ENCODE data around the gene ISX. TPM values are rescaled to one million over a fixed set of nuclear protein-coding genes. Genes with fewer than 3 reads are reported as not detected.
"Not testable (repeated sequence)": the region's sequence is repeated elsewhere in the genome, so short reads cannot be mapped to it uniquely, and the experiment has no call there.

Gene ISX
- total RNA-seq, 1 donor from 2014 or later: not detected

GRCh38 chr22:35023692-35024363 lies 42.1 kb upstream of the ISX start:
- DNase-seq: peak; percentile 86
- H3K9me3 ChIP-seq: no peaks in the 10 kb centered on the region
- peaks cover 12% of the 10 kb centered on the region for H3K27me3 ChIP-seq
- ATAC-seq: peak; percentile 85
- H3K4me1 ChIP-seq: no peaks in the 10 kb centered on the region
- no peaks in the 10 kb centered on the region for H3K36me3 ChIP-seq
- H3K4me3 ChIP-seq: no peak overlapping the region
- intact Hi-C loops (cut with DNase I): no loop called here
- no peak overlapping the region for H3K27ac ChIP-seq
- peak; percentile 86 for TF ChIP-seq CTCF (IDR thresholded peaks at IDR 0.05)

GRCh38 chr22:35024364-35024692 lies 41.6 kb upstream of the ISX start:
- no peak for TF ChIP-seq CTCF (IDR thresholded peaks at IDR 0.05)
- no peaks in the 10 kb centered on the region for H3K4me1 ChIP-seq
- no peak overlapping the region for H3K4me3 ChIP-seq
- no peaks in the 10 kb centered on the region for H3K9me3 ChIP-seq
- intact Hi-C loops (cut with DNase I): no loop called here
- no peaks in the 10 kb centered on the region for H3K36me3 ChIP-seq
- DNase-seq (peak; percentile 48), ATAC-seq (no peak)
- H3K27me3 ChIP-seq: peaks cover 12% of the 10 kb centered on the region
- H3K27ac ChIP-seq: no peak overlapping the region

GRCh38 chr22:35030112-35030511 lies 35.8 kb upstream of the ISX start:
- H3K4me3 ChIP-seq; H3K27ac ChIP-seq; ATAC-seq; H3K36me3 ChIP-seq; H3K4me1 ChIP-seq; DNase-seq; intact Hi-C loops (cut with DNase I); H3K9me3 ChIP-seq: not testable (repeated sequence)
- peaks cover 25% of the 10 kb centered on the region for H3K27me3 ChIP-seq

GRCh38 chr22:35032571-35032970 lies 33.4 kb upstream of the ISX start:
- DNase-seq: no peak
- intact Hi-C loops (cut with DNase I): no loop called here
- Histone ChIP-seq H3K4me1 (no peaks in the 10 kb centered on the region), H3K27me3 (peaks cover 25% of the 10 kb centered on the region), H3K9me3 (no peaks in the 10 kb centered on the region), H3K36me3 (no peaks in the 10 kb centered on the region), H3K27ac (no peak overlapping the region), H3K4me3 (no peak overlapping the region)
- no peak for TF ChIP-seq CTCF (IDR thresholded peaks at IDR 0.05)
- ATAC-seq: no peak

- peaks cover 25% of the 10 kb centered on the region for H3K27me3 ChIP-seq
- no peaks in the 10 kb centered on the region for H3K9me3 ChIP-seq
- no peak overlapping the region for H3K4me3 ChIP-seq
- intact Hi-C loops (cut with DNase I): no loop called here
- no peaks in the 10 kb centered on the region for H3K36me3 ChIP-seq
- no peak overlapping the region for H3K27ac ChIP-seq
- DNase-seq (peak; percentile 32), ATAC-seq (no peak)
- H3K4me1 ChIP-seq: no peaks in the 10 kb centered on the region
- TF ChIP-seq CTCF (IDR thresholded peaks at IDR 0.05): no peak
Observed at GRCh38 chr22:35033635-35034296, 32.2 kb upstream of the ISX start.

GRCh38 chr22:35034963-35035362 lies 31.0 kb upstream of the ISX start:
- H3K4me3 ChIP-seq: no peak overlapping the region
- H3K9me3 ChIP-seq: no peaks in the 10 kb centered on the region
- no peaks in the 10 kb centered on the region for H3K36me3 ChIP-seq
- H3K4me1 ChIP-seq: no peaks in the 10 kb centered on the region
- no peak for TF ChIP-seq CTCF (IDR thresholded peaks at IDR 0.05)
- DNase-seq (no peak), ATAC-seq (no peak)
- peaks cover 22% of the 10 kb centered on the region for H3K27me3 ChIP-seq
- H3K27ac ChIP-seq: no peak overlapping the region
- intact Hi-C loops (cut with DNase I): no loop called here
